ENCODE results near the gene RRH. TPM values are rescaled to one million over a fixed set of nuclear protein-coding genes. Genes with fewer than 3 reads are reported as not detected.
"Not testable (repeated sequence)": the region's sequence is repeated elsewhere in the genome, so short reads cannot be mapped to it uniquely, and the experiment has no call there.

Gene RRH
- total RNA-seq, 1 donor from 2014 or later, result not detected

DNA sequence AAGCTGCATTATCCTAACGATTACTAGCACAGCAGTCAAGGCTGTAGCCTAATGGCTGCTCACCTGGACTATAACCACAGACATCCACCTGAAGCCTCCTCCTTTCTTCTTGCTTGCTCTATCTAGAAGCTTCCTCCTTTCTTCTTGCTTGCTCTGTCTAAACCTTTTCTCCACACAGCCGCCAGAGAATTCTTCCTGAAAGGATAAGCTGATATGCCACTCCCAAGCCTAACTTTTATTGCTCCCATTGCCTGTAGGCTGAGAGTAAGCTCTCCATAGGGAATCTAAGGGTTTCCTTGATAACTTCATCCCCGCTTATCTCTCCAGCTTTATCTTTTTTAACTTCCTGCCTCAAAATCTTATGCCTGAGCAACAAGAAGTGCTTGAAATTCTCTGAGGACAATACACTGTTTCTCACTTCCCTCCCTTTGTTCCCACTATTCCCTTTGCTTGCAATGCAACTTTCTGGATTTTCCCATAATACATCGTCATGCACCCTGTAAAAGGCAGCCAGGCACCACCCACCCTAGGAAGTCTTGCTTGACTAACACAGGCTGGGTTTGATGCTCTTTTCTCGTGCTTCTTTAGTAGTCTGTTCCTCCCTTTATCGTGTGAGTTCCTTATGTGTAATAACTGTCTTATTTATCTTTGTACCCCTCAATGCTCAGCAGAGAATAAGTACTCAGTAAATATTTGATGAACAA lies 18.8 kb downstream of the RRH start:
- no peak for DNase-seq (ENCODE audit: low read depth in 2 of 2)

DNA sequence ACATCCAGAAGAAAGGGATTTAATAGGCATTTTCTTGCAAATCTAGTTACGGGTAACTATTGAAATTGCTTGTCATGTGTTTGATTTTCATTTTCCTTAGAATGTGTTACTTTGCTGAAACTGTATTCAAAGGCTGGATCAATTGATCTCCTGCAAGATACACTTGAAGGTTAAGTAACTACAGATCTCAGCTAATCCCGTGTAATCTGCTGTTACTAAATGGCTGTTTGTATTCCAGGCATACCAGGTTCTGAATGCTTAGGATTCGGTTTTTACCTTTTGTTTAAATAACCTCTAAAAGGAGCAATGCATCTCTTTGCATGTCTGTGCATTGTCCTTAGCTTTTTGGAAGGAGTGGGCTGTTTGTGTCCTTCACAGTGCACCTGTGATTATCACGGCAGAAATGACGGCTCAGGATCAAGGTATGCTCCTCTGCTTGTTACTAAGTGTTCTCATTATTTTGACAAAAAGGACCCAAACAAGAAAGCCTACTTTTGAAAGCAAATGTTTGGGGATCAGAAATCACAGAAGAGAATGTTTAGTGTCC lies 20.2 kb downstream of the RRH start, which contains the start of gene LRIT3:
Gene LRIT3, plus strand, starts transcription at position 212 of the 547 bp plus-strand sequence. Its CDS starts 95 bp downstream, at position 307.
- DNase-seq (ENCODE audit: low read depth in 2 of 2), result no peak

DNA sequence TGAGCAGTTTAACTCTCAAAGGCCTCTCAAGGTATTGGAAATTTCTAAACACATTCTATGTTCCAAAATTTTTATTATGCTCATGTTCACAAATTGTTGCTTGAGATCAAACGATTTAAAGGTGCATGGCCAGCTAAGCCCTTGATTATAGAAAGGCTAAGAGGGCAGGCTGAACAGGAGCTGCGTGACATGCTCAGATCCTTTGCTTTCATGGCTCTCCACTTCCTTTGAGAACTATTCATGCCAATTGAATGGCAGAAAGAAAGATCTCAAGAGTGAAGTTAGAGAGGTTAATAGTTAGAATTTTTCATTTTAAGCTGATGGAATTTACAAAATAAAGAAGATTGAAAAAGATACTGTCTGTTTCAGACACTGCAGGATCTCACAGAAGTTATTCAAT lies 20.7 kb downstream of the RRH start:
- DNase-seq (ENCODE audit: low read depth in 2 of 2), result no peak

GRCh38 chr4:109850601-109851000 lies 22.8 kb downstream of the RRH start:
- DNase-seq (ENCODE audit: low read depth in 2 of 2), result no peak

GRCh38 chr4:109859426-109860300 lies 31.9 kb downstream of the RRH start:
- not testable (repeated sequence) for DNase-seq (ENCODE audit: low read depth in 2 of 2)

DNA sequence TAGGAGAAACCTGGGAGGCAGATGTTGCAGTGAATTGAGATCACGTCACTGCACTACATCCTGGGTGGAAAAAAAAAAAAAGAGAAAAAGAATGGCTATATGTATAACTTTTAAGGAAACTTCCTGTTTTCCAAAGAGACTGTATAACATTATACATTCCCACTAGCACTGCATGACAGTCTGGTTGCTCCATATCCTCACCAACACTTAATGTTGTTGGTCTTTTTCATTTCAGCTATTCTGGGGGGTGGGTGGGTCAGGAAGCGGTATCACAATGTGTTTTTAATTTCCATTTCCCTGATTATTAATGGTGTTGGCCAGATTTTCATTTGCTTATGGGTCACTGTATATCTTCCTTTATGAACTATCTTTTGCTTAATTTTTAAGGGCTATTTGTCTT lies 33.5 kb downstream of the RRH start:
- no peak for DNase-seq (ENCODE audit: low read depth in 2 of 2)

GRCh38 chr4:109861916-109862511 lies 34.2 kb downstream of the RRH start:
- DNase-seq (ENCODE audit: low read depth in 2 of 2), result no peak

GRCh38 chr4:109864134-109864533 lies 36.4 kb downstream of the RRH start:
- no peak for DNase-seq (ENCODE audit: low read depth in 2 of 2)

- no peak for DNase-seq (ENCODE audit: low read depth in 2 of 2)
These were observed 42.3 kb downstream of the RRH start for GRCh38 chr4:109870061-109870460.

DNA sequence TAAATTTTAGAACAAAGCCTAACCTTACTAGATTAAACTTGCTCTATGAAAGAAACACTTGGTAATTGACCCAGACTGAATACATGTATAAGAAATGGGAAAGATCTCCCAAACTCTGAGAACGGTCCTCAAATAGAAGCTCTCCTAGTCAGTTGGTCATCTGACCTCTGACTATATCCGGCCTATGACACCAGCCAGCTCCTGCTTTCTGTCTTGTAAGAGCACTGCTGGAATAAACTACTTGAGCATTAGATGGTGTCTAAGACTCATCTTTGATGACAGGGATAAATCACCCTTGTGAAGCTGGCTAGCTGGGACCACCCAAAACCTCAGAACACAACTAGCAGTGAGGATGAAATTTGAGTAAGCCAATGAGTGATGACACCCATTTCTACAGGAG lies 44.3 kb downstream of the RRH start:
- DNase-seq (ENCODE audit: low read depth in 2 of 2), result no peak

GRCh38 chr4:109872950-109873656 lies 45.3 kb downstream of the RRH start:
- DNase-seq (ENCODE audit: low read depth in 2 of 2), result no peak

GRCh38 chr4:109873791-109874514 lies 46.2 kb downstream of the RRH start:
- DNase-seq (ENCODE audit: low read depth in 2 of 2), result no peak

DNA sequence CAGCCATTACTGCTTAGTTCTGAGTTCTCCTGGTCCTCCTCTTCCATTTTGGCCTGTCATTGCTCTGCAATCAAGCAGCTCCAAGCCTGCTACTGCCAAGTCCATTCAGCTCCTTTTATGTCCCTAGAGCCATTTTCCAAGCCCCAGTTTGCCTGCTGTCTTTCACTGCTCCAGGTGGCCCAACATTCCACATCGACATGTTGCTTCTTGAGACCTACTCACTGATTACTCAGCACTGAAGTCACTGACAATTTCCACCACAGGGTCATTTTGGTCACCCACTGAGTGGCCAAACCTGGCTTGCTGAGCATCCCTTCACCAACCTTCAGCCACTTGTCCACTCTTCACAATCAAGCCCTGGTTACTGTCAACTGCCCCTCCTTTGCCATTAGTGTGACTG lies 47.3 kb downstream of the RRH start:
- DNase-seq (ENCODE audit: low read depth in 2 of 2), result no peak

DNA sequence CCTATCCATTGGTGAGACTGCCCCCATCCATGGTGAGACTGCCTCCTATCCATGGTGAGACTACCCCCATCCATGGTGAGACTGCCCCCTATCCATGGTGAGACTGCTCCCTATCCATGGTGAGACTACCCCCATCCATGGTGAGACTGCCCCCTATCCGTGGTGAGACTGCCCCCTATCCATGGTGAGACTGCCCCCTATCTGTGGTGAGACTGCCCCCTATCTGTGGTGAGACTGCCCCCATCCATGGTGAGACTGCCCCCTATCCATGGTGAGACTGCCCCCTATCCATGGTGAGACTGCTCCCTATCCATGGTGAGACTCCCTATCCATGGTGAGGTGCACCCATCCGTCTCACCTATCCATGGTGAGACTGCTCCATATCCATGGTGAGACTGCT lies 47.8 kb downstream of the RRH start:
- not testable (repeated sequence) for DNase-seq (ENCODE audit: low read depth in 2 of 2)

DNA sequence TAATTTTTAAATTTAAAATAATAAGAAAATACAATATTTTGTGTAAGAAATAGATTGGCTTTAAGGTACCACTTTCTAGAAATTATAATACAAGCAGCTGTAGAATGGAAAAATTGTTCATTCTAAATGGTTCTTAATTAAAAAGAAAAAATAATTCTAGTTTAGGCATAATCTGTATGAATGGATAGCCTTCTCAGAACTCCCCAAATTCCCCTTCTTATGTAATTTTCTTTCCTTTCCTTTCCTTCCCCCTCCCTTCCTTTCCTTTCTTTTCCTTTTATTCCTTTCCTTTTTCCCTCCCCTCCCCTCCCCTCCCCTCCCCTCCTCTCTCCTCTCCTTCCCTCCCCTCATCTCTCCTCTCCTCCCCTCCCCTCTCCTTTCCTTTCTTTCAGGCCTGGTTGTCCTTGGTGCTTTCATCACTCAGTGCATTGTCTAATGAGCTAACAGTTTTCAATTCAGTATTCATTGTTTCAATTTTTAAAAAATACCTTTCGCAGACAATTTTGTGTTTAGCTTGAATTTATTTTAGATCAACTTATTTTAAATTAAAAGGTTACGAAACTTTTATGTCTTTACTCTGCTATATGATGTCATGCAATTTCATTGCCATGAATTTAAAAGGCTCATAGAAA lies 49.0 kb downstream of the RRH start:
- DNase-seq (ENCODE audit: low read depth in 2 of 2), result no peak

DNA sequence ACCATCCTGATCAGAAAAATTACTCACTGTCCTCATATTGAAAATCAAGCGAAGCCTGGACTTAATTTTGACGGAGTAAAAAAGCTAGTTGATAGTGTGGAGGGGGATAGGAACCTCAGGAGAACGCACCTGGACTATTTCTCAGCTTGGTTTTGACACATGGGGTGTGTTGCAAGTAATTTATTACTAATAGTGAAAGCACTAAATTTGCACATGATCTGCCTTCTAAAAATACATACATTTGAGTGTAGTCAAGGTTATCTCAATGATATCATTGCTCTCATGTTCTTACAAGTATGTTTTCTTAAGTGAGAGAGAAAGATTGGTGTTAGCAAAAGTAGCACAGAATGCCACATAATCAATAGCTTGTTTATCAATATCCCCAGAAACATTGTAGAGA lies 49.6 kb downstream of the RRH start:
- no peak for DNase-seq (ENCODE audit: low read depth in 2 of 2)

GRCh38 chr4:109878355-109878754 lies 50.6 kb downstream of the RRH start:
- DNase-seq (ENCODE audit: low read depth in 2 of 2), result no peak

DNA sequence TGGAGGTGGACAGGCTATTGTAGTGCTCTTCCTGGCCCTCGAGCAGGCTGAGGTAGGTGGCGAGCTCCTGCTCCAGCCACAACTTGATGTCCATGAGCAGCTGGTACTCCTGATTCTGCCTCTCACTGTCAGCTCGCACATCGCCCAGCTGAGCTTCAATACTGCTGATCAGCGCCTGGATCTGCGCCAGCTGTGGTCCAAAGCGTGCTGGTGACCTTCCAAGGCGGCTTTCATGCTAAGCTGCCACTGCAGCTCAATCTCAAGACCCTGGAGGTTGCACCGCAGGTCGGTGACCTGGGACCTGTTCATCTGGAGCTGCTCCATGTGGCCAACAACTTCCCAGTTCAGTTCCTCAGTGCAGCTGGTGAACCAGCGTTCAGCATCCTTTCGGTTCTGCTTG lies 51.3 kb downstream of the RRH start:
- no peak for DNase-seq (ENCODE audit: low read depth in 2 of 2)

DNA sequence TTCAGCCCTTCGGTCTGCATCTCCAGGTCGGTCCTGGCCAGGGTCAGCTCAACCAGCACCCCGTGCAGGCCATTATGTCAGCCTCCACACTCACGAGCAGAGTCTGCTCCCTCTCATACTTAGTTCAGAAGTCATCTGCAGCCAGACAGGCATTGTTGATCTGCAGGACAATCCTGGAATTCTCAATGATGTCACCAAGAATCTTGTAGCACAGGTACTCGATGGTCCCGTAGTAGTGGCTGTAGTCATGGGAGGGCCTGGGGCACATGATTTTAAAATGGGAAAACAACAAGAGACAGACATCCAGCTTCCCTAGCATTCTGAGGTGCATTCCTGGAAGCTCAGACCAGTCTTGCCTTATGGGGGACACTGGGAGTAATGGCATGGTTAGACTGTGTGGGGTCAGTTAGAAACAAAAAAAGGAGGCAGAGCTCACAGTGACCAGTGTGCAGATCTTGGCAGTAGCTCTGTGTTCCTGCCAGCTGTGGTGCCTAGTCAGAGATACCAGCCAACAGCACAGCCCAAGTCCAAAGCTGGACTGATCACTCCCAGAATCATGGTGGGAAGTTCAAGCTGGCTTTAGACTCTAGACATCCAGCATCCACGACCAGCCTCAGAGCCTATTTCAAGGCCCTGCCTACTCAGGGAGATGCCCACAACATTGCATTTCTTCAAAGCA lies 52.0 kb downstream of the RRH start:
- no peak for DNase-seq (ENCODE audit: low read depth in 2 of 2)

DNA sequence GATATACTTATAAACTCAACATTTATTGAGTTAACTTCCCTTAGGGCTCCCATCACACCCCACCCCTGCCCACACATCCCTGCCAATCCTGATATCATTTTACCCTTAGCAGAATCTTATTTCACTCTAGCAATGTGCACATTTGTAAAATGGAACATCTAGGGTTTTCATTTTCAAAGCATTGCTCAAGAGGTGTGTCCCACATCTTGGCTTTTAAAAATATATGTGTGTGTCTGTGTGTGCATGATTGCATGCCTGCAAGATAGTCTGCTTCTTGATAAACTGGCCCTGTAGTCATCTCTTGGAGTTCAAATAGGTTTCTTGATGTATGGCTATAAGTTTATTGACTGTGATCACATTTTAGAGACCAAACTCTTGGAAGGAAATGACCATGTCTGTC lies 58.5 kb downstream of the RRH start:
- DNase-seq (ENCODE audit: low read depth in 2 of 2), result no peak

All from dermis microvascular lymphatic vessel endothelial cell (primary cell).